ENCODE measurements around the gene KCTD1.

DNA sequence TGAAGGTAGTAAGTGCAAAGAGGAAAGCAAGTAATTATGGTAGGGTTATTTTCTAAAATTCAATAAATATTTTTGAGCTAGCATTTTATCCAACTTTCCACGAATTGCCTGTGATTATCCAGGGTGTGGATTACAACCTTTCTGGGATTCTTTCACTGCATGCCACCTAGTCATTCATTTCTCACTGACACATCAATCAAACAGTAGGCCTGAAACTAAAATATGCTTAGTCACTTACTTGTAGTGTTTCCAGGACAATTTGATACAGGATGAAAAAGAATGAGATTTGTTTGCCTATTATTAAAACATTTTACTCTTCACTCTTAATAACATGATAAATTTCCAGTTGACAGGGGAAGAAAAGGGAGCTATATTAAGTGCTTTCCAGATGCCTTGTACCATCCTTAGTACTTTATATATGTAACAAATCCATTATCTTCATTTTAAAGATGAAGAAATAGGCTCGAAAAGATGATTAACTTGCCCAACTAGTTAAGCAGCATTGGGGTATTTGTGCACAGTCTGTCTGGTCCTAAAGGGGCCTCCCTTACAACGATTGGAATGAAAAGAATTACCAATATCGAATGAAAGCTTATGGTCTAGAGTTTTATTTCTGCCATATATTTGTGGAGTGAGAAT, 70.4 kb downstream of the KCTD1 start:
- no peak for TF ChIP-seq POLR2A (IDR thresholded peaks at IDR 0.05)
- no peak for TF ChIP-seq CTCF (IDR thresholded peaks at IDR 0.05)
